ENCODE results near the gene BLCAP. TPM values are rescaled to one million over a fixed set of nuclear protein-coding genes. Genes with fewer than 3 reads are reported as not detected.
"Not testable (repeated sequence)": the region's sequence is repeated elsewhere in the genome, so short reads cannot be mapped to it uniquely, and the experiment has no call there.

The BLCAP gene
- total RNA-seq, 2 donors from 2014 or later = 24.1 to 44.8 TPM

- Histone ChIP-seq H3K36me3 (replicated peaks in 1 of 2; ENCODE audit: insufficient read depth in 1 of 2, low read depth in 2 of 2) (no peaks in the 10 kb centered on the region), H3K9me3 (no peaks in the 10 kb centered on the region), H3K4me3 (no peak overlapping the region), H3K27ac (no peak overlapping the region), H3K4me1 (peaks cover 3% of the 10 kb centered on the region), H3K27me3 (no peaks in the 10 kb centered on the region)
- DNase-seq (no peak), ATAC-seq (no peak)
- intact Hi-C loops (cut with DNase I) = no loop called here
- TF ChIP-seq CTCF (IDR thresholded peaks at IDR 0.05) (no peak), POLR2A (IDR thresholded peaks at IDR 0.05) (no peak)
- WGBS, 2 donors = 77 to 78% methylated on average over 10 to 11 of the region's 11 CpGs
Observed at GRCh38 chr20:37559312-37560027, 31.8 kb upstream of the BLCAP start.

- DNase-seq = no peak
Observed at GRCh38 chr20:37558779-37559178, 31.1 kb upstream of the BLCAP start.

GRCh38 chr20:37558306-37558705 is 30.6 kb upstream of the BLCAP start:
- Histone ChIP-seq H3K4me3 (no peak overlapping the region), H3K27ac (no peak overlapping the region), H3K4me1 (no peaks in the 10 kb centered on the region), H3K36me3 (replicated peaks in 1 of 2; ENCODE audit: insufficient read depth in 1 of 2, low read depth in 2 of 2) (no peaks in the 10 kb centered on the region), H3K27me3 (no peaks in the 10 kb centered on the region), H3K9me3 (no peaks in the 10 kb centered on the region)
- DNase-seq (no peak), ATAC-seq (no peak)
- TF ChIP-seq POLR2A (IDR thresholded peaks at IDR 0.05) = no peak
- TF ChIP-seq CTCF (IDR thresholded peaks at IDR 0.05) = no peak
- WGBS, 2 donors = 76 to 80% methylated on average over 4 of the region's 4 CpGs
- intact Hi-C loops (cut with DNase I) = no loop called here

More at GRCh38 chr20:37558779-37559178, 31.1 kb upstream of the BLCAP start:
- no peak overlapping the region for H3K4me3 ChIP-seq
- H3K27ac ChIP-seq = no peak overlapping the region
- no peak for ATAC-seq
- H3K36me3 ChIP-seq (replicated peaks in 1 of 2; ENCODE audit: insufficient read depth in 1 of 2, low read depth in 2 of 2) = no peaks in the 10 kb centered on the region
- no peaks in the 10 kb centered on the region for H3K27me3 ChIP-seq
- H3K9me3 ChIP-seq = no peaks in the 10 kb centered on the region
- intact Hi-C loops (cut with DNase I) = no loop called here
- WGBS, 2 donors = 64 to 70% methylated on average over 4 of the region's 4 CpGs
- H3K4me1 ChIP-seq = no peaks in the 10 kb centered on the region
- TF ChIP-seq CTCF (IDR thresholded peaks at IDR 0.05) (no peak), POLR2A (IDR thresholded peaks at IDR 0.05) (no peak)

GRCh38 chr20:37556538-37556937 is 28.9 kb upstream of the BLCAP start:
- 80 to 85% methylated on average over 6 of the region's 6 CpGs for WGBS, 2 donors
- no peak overlapping the region for H3K27ac ChIP-seq
- no peak for TF ChIP-seq POLR2A (IDR thresholded peaks at IDR 0.05)
- no peak for TF ChIP-seq CTCF (IDR thresholded peaks at IDR 0.05)
- no peaks in the 10 kb centered on the region for H3K27me3 ChIP-seq
- intact Hi-C loops (cut with DNase I) = no loop called here
- no peaks in the 10 kb centered on the region for H3K4me1 ChIP-seq
- DNase-seq (no peak), ATAC-seq (no peak)
- no peaks in the 10 kb centered on the region for H3K36me3 ChIP-seq (replicated peaks in 1 of 2; ENCODE audit: insufficient read depth in 1 of 2, low read depth in 2 of 2)
- H3K4me3 ChIP-seq = no peak overlapping the region
- no peaks in the 10 kb centered on the region for H3K9me3 ChIP-seq

GRCh38 chr20:37554721-37555298 is 27.1 kb upstream of the BLCAP start:
- H3K4me3 ChIP-seq, DNase-seq: not testable (repeated sequence)
- 71 to 74% methylated on average over 13 of the region's 13 CpGs for WGBS, 2 donors

More at GRCh38 chr20:37554721-37555298, 27.1 kb upstream of the BLCAP start:
- H3K9me3 ChIP-seq; intact Hi-C loops (cut with DNase I); H3K27me3 ChIP-seq; H3K27ac ChIP-seq; H3K4me1 ChIP-seq; ATAC-seq; H3K36me3 ChIP-seq (replicated peaks in 1 of 2; ENCODE audit: insufficient read depth in 1 of 2, low read depth in 2 of 2): not testable (repeated sequence)
